Prostate gland (tissue), 2 donors: ENCODE measurements around the gene GATA5.

Experiments
- POLR2A ChIP-seq: fragments of 450-650 bp; IDR thresholded peaks from one replicate; pipeline ENCODE4 v1.6.1; 2016; ENCODE audit warnings: antibody characterized with exemption, mild to moderate bottlenecking
- POLR2AphosphoS5 ChIP-seq: sonication (generic); formaldehyde crosslinking; IDR thresholded peaks from one replicate; pipeline ENCODE4 v1.6.1; 2017; ENCODE audit warnings: antibody characterized with exemption
- TF ChIP-seq, protein P1 (sequence below), 4 experiments: fragments of 200-600 bp in 2 of 4; fragments of 450-650 bp in 2 of 4; sonication (generic) in 2 of 4; IDR thresholded peaks; 1 replicate in 3 of 4; 2 replicates in 1 of 4; pipeline ENCODE4 v1.5.1; 2016 to 2019; ENCODE audit warnings: antibody characterized with exemption in 4 of 4, mild to moderate bottlenecking in 2 of 4, moderate library complexity in 2 of 4

DNA sequence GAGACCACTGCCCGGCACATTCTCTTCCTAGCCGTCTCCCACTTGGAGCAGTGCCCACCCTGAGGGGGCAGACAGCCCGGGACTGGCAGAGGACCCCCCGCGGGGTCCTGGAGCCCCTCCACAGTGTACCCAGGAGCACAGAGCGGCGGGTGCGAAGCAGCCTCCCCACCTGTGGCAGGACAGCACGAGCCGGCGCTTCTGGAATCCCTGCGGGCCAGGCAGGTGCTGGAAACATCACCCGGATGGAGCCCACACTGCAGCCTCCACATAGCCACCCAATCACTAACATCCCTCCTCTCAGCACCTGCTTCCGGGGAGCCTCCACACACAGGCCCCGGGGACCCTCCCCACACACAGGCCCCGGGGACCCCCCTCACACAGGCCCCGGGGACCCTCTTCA lies 18.7 kb downstream of the GATA5 start:
- TF ChIP-seq POLR2A, result no peak
- TF ChIP-seq, protein P1, sequence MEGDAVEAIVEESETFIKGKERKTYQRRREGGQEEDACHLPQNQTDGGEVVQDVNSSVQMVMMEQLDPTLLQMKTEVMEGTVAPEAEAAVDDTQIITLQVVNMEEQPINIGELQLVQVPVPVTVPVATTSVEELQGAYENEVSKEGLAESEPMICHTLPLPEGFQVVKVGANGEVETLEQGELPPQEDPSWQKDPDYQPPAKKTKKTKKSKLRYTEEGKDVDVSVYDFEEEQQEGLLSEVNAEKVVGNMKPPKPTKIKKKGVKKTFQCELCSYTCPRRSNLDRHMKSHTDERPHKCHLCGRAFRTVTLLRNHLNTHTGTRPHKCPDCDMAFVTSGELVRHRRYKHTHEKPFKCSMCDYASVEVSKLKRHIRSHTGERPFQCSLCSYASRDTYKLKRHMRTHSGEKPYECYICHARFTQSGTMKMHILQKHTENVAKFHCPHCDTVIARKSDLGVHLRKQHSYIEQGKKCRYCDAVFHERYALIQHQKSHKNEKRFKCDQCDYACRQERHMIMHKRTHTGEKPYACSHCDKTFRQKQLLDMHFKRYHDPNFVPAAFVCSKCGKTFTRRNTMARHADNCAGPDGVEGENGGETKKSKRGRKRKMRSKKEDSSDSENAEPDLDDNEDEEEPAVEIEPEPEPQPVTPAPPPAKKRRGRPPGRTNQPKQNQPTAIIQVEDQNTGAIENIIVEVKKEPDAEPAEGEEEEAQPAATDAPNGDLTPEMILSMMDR (IDR thresholded peaks at IDR 0.05), result no peak
- TF ChIP-seq POLR2AphosphoS5, result no peak
